ENCODE data around the gene MVB12A.

The MVB12A gene

DNA sequence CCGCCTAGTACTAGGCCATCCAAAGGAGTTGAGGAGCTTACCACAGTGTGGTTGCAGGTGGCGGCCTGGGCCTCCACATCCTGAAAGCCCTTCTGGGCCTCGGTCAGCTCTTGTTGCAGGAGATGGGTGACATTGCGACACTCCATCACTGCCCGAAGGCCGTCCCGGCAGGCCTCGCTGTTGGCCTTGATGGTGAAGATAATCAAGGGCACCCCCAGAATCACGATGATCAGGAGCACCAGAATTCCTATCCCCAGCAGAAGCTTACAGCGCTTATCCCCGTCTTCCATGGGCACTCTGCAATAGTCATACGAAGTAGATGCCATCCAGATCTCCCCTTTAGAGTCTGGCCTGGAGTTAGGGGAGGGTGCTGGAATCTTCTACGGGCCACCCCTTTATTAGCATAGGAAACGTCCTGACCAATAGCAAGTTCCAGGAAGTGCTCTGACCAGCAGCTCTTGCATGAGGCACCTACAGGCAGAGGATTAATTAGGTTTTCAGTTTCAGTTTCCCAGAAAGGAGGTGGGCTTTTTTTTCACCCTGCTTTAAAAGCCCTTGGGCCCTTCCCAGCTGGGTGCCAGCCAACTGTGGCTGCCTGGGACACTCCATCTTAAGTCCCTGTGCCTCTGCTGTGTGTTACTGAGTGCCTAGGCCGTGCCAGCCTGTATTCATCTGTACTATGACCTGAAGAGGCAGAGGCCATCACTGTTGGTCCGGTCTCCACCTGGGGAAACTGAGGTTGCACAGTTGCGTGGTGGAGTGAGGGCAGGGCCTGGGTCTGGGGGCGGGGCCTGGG is 14.4 kb upstream of the MVB12A start, which contains the start of gene BST2:
Gene BST2 (minus strand): TSS at position 381 of the 796 bp plus-strand sequence. CDS start 55 bp downstream, at position 326.
- DNase-seq, result peak; percentile 71

DNA sequence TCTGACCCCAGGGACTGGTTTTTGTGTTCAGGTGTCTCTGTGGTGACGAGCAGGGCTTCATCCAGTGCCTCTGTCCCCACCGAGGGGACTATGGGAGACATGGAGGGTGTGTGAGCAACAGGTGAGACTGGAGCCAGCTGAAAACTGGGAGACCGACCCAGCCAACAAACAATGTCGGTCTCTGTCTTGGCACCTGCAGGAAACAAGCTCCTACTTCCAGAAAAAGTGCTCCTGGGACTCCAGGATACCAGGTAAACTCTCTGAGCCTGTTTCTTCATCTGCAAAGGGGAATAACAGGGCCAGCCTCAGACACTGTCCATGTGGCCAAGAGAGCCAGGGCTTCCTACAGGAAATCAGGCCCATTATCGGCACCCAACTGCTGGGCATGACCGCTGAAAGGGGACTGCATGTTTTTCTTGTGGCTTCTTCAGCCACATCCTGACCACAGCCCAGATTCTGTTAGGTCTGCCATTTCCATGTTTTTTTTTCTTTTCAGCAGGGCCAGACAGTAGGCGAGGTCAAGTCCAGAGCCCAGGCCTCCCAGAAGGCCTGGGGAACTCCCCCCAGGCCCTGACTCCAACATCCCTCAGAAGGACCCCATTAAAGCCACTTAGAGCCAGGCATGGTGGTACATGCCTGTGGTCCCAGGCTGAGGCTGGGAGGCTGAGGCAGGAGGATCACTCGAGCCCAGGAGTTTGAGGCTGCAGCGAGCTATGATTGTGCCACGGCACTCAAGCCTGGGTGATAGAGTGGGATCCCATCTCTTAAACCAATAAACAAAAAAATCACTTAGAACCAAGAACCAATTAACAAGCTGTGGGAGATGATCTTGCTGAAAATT is 13.6 kb upstream of the MVB12A start:
- DNase-seq, result peak; percentile 33

DNA sequence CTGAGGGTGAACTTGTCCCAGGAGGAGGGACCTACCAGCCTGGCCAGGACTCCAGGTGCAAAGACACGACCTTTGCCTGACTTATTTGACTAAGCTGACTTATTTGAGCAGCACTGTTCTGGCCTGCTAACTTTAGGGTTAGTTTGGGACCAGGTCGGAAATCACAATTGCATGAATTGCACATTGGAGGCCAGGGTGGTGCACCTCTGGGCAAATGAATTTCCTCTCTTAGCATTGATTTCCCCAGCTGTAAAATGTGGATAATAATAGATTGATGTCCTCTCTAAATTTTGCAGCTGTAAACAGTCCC is 13.0 kb upstream of the MVB12A start:
- DNase-seq, result no peak

DNA sequence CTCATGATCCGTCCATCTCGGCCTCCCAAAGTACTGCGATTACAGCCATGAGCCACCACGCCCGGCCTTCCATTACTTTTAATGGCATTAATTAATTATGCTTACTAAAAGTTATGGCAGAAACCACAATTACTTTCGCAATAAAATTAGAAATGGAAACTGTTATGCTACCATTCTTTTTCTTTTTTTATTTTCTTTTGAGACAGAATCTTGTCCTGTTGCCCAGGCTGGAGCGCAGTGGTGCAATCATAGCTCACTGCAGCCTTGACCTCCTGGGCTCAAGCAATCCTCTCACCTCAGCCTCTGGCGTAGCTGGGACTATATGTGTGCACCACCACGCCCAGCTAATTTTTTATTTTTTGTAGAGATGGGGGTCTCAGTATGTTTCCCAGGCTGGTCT is 9.9 kb upstream of the MVB12A start:
- DNase-seq, result no peak

DNA sequence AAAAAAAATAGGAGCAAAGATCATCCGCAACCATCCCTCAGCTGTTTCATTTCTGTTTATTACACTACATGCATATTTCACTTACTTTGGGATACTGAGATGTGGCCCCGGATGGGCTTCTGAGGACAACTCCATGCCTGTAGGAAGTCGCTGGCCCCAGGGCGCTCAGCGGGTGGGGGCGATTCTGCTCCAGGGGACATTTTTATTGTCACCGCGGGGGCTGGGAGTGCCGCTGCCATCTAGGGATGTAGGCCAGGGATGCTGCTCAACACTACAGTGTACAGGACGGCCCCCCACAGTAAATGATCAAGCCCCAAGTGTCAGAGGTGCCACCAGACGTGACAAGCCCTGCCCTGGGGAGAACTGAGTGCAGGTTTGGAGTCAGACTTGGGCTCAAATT is 8.0 kb upstream of the MVB12A start:
- DNase-seq, result no peak

DNA sequence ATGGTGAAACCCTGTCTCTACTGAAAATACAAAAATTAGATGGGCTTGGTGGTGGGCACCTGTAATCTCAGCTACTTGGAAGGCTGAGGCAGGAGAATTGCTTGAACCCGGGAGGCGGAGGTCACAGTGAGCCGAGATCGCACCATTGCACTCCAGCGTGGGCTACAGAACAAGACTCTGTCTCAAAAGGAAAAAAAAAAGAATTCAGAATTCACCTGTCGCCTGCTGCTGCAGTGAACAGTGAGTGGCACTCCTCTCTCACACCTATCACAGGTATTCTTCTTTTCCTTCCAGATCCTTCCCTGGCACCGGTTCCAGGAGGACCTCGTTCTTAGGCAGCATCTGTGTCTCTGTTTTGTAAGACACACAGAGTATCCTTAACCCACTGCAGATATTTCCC is 5.8 kb upstream of the MVB12A start:
- no peak for DNase-seq

DNA sequence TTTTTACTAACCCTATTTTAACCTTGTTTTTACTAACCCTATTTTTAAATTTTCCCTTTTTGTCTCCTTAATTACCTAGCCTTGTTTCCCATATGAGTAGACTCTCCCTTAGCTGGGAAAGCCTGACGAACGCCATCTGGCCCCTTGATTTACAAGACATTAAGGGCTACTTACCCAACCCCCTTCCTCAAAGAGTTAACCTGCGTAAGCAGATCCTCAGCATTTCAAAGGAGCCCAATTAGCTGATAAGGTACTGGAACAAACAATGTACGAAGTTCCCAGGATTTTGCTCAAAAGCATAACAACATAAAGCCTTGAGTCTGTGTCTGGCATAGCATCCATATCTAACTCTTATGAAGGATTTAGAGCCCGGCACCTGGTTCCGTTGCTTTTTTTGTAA is 4.7 kb upstream of the MVB12A start:
- DNase-seq, result no peak

DNA sequence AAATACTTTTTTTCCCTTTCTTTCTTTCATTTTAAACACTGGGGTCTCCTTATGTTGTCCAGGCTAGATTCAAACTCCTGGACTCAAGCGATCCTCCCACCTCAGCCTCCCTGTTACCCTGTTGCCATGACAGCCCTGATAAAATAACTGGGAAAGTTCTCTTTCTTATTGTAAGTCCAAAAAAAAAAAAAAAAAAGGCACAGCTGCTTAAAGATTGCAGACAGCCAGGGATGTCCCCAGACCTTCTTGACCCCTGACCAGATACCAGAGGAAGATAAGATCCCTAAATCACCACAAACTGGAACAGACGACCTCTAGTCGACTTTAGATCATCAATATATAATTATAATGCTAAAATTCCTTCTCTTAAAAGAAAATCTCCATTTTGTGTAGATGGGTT is 1.1 kb upstream of the MVB12A start:
- DNase-seq, result no peak

DNA sequence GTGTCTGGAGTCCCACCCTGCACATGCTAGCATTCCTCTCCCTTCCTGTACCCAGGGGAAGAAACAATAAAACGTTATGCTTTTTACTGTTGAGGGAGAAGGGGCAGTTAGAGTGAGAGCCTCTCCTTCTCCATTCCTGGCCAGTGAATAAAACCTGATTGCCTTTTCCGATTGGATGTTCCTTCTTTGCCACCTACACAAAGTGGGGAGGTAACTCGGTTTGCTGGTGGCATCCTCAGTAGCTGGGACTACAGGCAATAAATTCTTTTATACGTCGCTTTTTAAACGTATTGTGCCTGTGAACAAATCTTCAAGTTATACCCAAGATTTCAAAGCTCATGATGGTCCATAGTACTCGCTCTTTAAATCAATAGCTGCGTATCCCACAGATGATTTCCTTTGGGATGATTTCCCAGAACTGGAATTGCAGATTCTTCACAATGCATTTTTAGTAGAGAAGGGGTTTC is 660 bp upstream of the MVB12A start:
- no peak for DNase-seq

DNA sequence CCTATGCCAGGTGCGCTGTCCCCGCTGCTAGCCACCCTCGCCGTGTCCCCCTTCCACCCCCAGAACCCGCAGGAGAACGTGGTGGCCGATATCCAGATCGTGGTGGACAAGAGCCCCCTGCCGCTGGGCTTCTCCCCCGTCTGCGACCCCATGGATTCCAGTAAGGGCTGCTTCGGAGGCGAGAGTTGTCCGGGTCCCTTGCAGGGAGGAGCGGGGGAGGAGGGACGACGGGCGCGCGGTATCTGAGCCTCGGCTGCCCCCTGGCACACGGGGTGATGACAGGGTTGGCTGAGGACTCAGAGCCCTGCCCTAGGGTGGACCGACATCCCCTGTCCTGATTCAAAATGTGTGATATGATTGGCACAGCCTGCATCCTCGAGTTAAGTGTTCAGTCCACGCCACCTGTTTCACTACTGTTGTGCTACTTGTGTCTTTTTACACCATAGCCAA is 653 bp downstream of the MVB12A start:
- DNase-seq, result no peak

DNA sequence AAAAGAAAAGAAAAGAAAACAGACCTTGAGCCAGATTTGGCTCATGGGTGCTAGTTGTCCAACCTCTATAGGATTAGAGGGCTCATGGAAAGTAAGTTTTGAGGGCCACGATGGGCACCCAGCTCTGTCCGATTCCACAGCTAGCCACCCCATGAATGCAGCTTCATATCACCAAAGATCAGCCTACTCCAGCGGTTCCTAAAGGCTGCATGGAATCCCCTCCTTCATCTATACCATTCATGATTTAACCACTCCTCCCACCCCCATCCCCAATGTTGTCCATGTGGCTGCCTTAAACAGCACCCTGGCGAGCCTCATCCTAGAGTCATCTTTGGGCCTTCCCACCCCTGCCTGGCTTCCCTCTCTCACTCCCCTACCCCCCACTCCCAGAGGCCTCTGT is 2.1 kb downstream of the MVB12A start:
- no peak for DNase-seq

DNA sequence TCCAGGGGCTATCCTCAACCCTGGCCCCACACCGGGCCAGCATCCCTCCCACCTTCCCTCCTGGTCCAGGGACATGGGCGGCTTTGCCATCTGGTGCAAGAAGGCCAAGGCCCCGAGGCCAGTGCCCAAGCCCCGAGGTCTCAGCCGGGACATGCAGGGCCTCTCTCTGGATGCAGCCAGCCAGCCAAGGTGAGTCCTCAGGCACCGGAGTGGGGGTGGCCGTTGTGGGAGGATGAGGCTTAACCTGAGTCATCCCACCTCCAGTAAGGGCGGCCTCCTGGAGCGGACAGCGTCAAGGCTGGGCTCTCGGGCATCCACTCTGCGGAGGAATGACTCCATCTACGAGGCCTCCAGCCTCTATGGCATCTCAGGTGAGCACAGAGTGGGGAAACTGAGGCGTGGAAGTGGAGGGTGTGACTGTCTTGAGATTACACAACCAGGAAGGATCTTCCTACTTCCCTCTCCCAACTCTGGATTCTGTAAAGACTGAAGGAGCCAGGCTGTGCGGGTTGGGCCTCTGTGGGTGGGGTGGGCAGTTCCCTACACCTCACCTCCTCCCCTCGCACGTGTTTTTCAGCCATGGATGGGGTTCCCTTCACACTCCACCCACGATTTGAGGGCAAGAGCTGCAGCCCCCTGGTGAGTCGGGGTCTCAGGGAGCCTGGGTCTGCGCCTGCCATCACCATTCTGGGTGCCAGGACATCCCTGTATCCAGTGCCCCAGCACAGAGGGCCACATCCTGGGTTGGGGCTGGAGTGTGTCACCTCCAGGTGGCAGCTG is 3.8 kb downstream of the MVB12A start:
- no peak for DNase-seq

DNA sequence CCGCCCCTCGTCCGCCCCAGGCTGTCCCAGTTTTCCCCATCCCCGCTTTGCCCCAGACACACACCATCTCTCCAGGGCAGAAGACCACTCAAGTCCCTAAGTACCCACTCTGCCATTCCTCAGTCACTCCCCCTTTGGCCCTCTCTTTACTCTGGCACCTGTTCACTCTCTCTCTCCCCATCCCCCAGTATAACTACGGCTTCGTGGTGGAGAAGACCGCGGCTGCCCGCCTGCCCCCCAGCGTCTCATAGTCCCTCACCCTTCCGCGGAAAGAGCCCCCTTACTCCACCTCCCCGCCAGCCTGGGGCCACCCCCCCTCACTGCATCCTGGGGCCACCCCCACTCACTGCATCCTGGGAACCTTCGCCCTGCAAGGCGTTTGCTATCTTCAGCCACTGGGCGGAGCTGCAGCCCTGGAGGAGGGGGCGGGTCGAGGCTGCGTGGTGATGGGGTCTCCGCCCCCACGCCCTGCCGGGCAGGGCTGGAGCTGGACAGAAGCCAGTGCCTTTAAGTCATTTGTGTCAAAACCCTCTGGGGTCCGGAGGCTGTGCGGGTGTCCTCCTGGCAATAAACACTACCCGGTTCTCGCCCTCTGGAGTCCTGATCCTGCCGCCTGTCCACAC is 5.0 kb downstream of the MVB12A start:
- no peak for DNase-seq

DNA sequence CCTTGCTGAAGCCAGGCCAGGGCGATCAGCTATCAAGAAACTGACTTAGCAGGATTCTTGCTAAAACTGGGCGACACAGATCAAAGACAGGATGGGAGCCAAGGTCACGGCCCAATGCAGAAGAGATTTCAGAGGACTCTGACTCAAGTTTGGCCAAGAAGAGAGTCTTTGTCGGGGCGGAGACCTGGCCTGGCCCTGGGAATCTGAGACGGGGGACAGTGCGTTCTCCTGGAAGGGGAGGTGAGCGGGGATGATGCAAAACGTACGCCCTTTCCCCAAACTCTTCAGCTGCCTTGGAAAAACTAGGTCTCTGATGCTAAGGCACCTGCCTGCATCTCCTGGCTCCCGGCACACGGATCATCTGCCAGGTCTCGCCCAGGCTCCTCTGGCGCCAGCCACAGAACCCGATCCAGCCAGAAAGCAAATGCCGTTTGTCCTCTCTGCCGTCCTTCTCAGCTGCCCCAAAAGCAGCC is 9.8 kb downstream of the MVB12A start:
- no peak for DNase-seq

DNA sequence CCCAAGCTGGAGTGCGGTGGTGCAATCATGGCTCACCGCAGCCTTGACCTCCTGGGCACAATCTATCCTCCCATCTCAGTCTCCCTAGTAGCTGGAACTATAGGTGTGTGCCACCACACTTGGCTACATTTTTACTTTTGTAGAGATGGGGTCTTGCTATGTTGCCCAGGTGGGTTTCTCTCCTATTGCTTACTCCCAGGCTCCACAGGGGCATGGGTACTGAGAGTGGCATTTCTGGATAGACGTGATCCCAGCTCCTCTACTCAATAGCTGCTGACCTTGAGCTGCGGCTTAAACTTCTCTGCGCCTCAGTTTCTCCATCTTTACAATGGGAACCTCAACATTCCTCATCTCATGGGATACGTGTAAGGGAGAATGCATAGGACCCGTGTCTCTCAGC is 11.6 kb downstream of the MVB12A start:
- DNase-seq, result no peak

DNA sequence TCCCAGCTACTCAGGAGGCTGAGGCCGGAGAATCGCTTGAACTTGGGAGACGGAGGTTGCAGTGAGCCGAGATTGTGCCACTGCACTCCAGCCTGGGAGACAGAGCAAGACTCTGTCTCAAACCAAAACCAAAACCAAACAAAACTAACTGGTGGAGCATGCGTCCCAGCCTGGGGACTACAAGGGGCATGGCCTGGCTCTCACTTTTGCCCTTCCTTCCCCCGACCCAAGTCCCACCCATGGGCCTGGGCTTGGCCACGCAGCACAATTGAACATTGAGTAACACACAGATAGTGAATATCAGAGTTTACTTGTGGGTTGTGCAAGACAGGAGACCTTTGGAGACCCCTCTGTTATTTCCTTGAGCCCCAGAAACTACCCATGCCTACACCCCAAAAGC is 15.4 kb downstream of the MVB12A start:
- DNase-seq, result no peak

DNA sequence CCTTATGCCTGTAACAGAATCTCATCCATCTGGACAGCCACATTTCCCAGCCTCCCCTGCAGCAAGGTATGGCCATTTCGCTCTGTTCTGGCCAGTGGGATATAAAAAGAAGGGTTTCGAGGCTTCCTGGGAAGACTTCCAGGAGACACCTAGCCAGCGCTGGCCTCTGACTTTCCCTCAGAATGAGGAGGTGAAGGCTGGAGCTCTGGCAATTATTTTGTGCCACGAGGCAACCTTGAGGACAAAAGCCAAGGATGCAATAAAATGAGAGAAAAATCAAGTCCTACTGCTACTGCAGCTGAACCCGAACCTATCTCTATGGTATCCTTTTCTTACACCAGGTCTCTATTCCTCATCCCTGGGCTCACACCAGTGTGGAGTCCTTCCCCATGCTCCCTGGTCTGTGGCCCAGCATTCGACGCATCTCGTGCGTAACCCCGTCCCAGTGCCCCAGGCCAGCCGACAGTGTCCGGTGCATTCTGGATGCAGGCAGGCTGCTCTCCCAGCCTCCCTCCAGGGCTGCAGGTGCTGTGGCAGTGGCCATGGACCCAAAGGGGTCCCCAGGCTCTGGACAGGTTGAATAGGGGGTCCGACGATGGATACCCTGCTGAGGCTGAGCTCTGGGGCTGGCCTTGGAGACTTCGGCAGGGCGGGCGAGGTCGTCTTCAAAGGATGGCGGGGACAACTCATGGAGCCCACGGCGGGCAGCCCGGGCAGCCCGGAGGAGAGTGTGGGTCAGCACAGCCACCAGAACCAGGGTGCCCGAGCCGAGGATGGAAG is 16.4 kb downstream of the MVB12A start:
- DNase-seq, result no peak

DNA sequence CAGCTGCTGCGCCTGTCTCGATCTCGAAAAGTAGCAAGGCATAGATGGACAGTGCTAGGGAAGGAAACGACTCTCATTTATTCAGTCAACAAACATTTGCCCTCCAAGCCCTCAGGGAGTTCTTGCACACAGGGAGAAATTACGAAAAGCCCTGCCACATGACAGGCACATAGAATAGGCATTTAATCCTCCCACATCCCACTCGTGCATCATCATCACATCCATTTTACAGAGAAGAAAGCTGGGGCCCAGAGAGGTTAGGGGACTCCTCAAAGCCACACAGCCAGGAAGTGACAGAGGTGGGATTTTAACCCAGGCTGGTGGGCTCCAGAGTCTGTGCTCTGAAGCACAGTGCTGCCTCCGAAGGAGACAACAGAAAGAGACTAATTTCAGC is 17.0 kb downstream of the MVB12A start:
- no peak for DNase-seq

DNA sequence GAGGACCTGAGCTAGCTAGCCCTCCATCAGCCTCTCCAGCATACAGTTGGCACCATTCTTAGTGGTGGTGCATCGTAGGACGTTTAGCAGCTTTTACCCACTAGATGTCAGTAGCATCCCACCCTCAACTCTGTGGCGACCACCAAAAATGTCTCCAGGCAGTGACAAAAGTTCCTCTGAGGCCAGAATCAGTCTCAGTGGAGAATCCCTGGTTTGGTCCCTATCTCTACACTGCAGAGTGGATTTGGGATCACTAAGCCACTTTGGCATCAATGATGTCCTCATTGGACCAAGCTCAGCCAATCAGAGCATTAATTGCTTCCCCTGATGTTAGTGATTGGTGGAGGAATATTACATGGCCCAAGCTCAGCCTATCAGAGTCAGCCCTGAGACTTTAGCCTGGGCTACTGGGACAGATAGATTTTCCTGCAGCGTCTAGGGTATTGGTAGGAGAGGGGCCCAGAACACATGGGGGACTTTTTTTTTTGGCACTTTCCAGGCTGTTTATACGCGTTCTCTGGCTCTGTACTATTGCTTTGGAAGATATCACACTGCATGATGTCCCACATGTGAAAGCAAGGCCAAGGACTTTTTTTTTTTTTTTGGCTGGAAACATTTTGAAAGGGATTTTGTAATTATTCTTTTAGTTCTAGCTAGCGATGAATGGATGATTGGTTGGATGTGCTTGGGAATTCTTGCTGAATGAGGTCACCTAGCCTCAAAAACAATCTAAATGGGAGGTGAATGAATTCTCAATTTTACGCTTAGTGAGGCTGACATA is 21.6 kb downstream of the MVB12A start:
- no peak for DNase-seq

DNA sequence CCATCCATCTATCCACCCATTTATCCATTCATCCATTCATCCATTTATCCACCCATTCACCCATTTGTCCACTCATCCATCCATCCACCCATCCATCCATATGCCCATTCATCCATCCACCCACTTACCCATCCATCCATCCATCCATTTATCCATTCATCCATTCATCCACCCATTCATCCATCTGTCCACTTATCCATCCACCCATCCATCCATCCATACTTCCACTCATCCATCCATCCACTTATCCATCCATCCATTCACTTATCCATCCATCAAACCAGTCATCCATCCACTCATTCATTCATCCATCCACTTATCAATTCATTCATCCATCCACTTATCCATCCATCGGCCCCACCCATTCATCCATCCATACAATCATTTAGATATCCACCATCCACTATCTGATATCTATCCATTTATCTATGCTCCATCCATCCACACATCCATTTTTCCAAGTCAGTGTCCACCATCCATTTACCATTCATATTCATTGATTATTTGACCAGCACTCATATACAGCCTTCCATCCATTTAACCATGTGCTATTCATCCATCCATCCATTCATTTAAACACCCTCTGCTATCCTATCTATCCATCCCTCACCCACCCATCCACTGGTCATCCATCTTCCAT is 25.8 kb downstream of the MVB12A start:
- DNase-seq, result no peak

DNA sequence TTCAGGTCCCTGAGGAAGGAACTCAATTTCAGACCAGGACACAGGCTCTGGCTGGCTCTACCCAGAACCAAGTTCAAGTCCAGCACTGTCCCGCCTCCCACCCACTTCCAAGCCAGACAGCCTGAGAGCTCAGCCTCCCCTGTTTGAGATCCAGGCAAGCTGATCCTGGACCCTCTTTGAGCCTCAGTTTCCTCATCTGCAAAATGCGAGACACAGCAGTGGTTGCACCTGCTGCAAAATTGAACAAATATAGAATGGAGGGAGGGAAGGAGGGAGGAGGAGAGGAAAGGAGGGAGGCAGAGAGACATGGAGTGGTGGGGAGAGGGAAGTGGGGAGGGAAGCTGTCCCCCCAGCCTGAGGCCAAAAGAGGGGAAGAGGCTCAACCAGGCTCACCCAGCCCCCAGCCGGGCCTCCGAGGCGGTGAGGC is 27.9 kb downstream of the MVB12A start:
- no peak for DNase-seq
